Cardiac muscle cell (in vitro differentiated cells and primary cell): ENCODE measurements around the gene VIT. TPM values are rescaled to one million over a fixed set of nuclear protein-coding genes. Genes with fewer than 3 reads are reported as not detected.

Experiments used
- DNase-seq, 2 donors: peaks; one replicate each; pipeline versions ENCODE4 v3.0.0 to v3.0.0-alpha.2; 2010 to 2017; ENCODE audit warnings: low read depth in 1 of 2, low spot score in 1 of 2
- H3K27ac ChIP-seq: fragments of 200-600 bp; sonication (generic); 2 replicates; pipeline ENCODE4 v1.5.1; 2016
- H3K27me3 ChIP-seq: fragments of 200-600 bp; sonication (generic); 2 replicates; pipeline ENCODE4 v1.6.0; 2016; ENCODE audit warnings: control low read depth
- H3K36me3 ChIP-seq: fragments of 200-600 bp; sonication (generic); 2 replicates; pipeline ENCODE4 v1.5.1; 2016; ENCODE audit warnings: control low read depth
- H3K4me1 ChIP-seq: fragments of 200-600 bp; sonication (generic); 2 replicates; pipeline ENCODE4 v1.8.1; 2017; ENCODE audit warnings: low read depth, mild to moderate bottlenecking, mixed run types
- H3K4me3 ChIP-seq: fragments of 200-600 bp; sonication (generic); 2 replicates; pipeline ENCODE4 v1.5.1; 2016; ENCODE audit warnings: mild to moderate bottlenecking
- H3K9me3 ChIP-seq: fragments of 200-600 bp; sonication (generic); 2 replicates; pipeline ENCODE4 v1.5.1; 2017; ENCODE audit warnings: low read depth, mild to moderate bottlenecking, control low read depth
- CTCF ChIP-seq: IDR thresholded peaks from 2 replicates; pipeline ENCODE4 v1.5.1; 2012; ENCODE audit warnings: low read depth, mild to moderate bottlenecking, low read length
- polyA plus RNA-seq: library from polyadenylated mRNA; unstranded; fragments of >200 nt; fragmentation: Nextera tagmentation; extraction: Ambion mirVana; gene quantifications from 2 replicates; pipeline ENCODE4 v1.2.1, GENCODE V29; 2016
- total RNA-seq: library from RNA; depleted of rRNA; stranded (reverse); fragments of >200 nt; gene quantifications from 2 replicates; pipeline ENCODE4 v1.2.3, GENCODE V29; 2016

The VIT gene
- total and polyA plus RNA-seq, 2 experiments from 2014 or later, result not detected

GRCh38 chr2:36663851-36664695, 32.4 kb upstream of the VIT start:
- Histone ChIP-seq H3K27ac (no peak overlapping the region), H3K36me3 (no peaks in the 10 kb centered on the region), H3K27me3 (peaks cover 6% of the 10 kb centered on the region), H3K9me3 (no peaks in the 10 kb centered on the region), H3K4me3 (no peak overlapping the region), H3K4me1 (no peaks in the 10 kb centered on the region)
- TF ChIP-seq CTCF, result peak; percentile 71
- DNase-seq, result peak; percentile 64 to 89

GRCh38 chr2:36664696-36665076, 31.8 kb upstream of the VIT start:
- Histone ChIP-seq H3K4me1 (no peaks in the 10 kb centered on the region), H3K9me3 (no peaks in the 10 kb centered on the region), H3K4me3 (no peak overlapping the region), H3K27ac (no peak overlapping the region), H3K36me3 (no peaks in the 10 kb centered on the region), H3K27me3 (peaks cover 6% of the 10 kb centered on the region)
- TF ChIP-seq CTCF, result no peak
- no peak for DNase-seq

- H3K4me3 ChIP-seq, result no peak overlapping the region
- H3K4me1 ChIP-seq, result no peaks in the 10 kb centered on the region
- peaks cover 6% of the 10 kb centered on the region for H3K27me3 ChIP-seq
- DNase-seq, result no peak
- TF ChIP-seq CTCF, result no peak
- no peak overlapping the region for H3K27ac ChIP-seq
- H3K9me3 ChIP-seq, result no peaks in the 10 kb centered on the region
- H3K36me3 ChIP-seq, result no peaks in the 10 kb centered on the region
Measured at GRCh38 chr2:36667931-36668330, 28.6 kb upstream of the VIT start.

GRCh38 chr2:36670881-36671595, 25.5 kb upstream of the VIT start:
- no peaks in the 10 kb centered on the region for H3K4me1 ChIP-seq
- H3K27ac ChIP-seq, result no peak overlapping the region
- H3K27me3 ChIP-seq, result peaks cover 6% of the 10 kb centered on the region
- H3K36me3 ChIP-seq, result no peaks in the 10 kb centered on the region
- H3K9me3 ChIP-seq, result no peaks in the 10 kb centered on the region
- H3K4me3 ChIP-seq, result no peak overlapping the region
- TF ChIP-seq CTCF, result no peak
- peak in 1 of 2 donors; percentile 33 for DNase-seq

GRCh38 chr2:36671731-36672130, 24.8 kb upstream of the VIT start:
- DNase-seq, result no peak
- Histone ChIP-seq H3K27me3 (peaks cover 6% of the 10 kb centered on the region), H3K9me3 (no peaks in the 10 kb centered on the region), H3K36me3 (no peaks in the 10 kb centered on the region), H3K4me3 (no peak overlapping the region), H3K27ac (no peak overlapping the region), H3K4me1 (no peaks in the 10 kb centered on the region)
- no peak for TF ChIP-seq CTCF
